ENCODE data around the gene CEP135. TPM values are rescaled to one million over a fixed set of nuclear protein-coding genes. Genes with fewer than 3 reads are reported as not detected.
A peak's percentile ranks its signal among the peaks of the same experiment; 100 is the strongest.

CEP135 gene
- total RNA-seq, 4 donors from 2014 or later, result 0.71 to 1.3 (median 1.1) TPM

- H3K4me3 ChIP-seq, result peak overlapping the region; percentile 10 to 71 (median 41)
- ATAC-seq (no peak), DNase-seq (no peak)
- no peaks in the 10 kb centered on the region for H3K27me3 ChIP-seq
- peak overlapping the region; percentile 63 to 83 (median 78) for H3K27ac ChIP-seq
- intact Hi-C loops (cut with DNase I; ENCODE audit: low total_unique reads) (no loop called here), in situ Hi-C loops (cut with MboI; ENCODE audit: low sequenced_read_pairs in 4 of 4) (no loop called here)
- H3K9me3 ChIP-seq, result no peaks in the 10 kb centered on the region
- H3K36me3 ChIP-seq, result no peaks in the 10 kb centered on the region
- no peak for TF ChIP-seq POLR2A (IDR thresholded peaks at IDR 0.05)
- TF ChIP-seq CTCF (IDR thresholded peaks at IDR 0.05 in 4 of 5, conservative IDR thresholded peaks at IDR 0.05 in 1 of 5), result no peak
- H3K4me1 ChIP-seq, result peaks cover 14 to 16% of the 10 kb centered on the region in 2 donors
Observed at GRCh38 chr4:55947254-55947882, 1.4 kb upstream of the CEP135 start.

GRCh38 chr4:55947912-55948725, 626 bp upstream of the CEP135 start:
- Histone ChIP-seq H3K4me1 (peaks cover 14 to 16% of the 10 kb centered on the region in 2 donors), H3K36me3 (no peaks in the 10 kb centered on the region), H3K27ac (peak overlapping the region; percentile 63 to 83 (median 78)), H3K9me3 (no peaks in the 10 kb centered on the region), H3K27me3 (no peaks in the 10 kb centered on the region), H3K4me3 (peak overlapping the region; percentile 64 to 88 (median 78))
- no peak for DNase-seq
- in situ Hi-C loops (cut with MboI; ENCODE audit: low sequenced_read_pairs in 4 of 4), result no loop called here
- TF ChIP-seq CTCF (IDR thresholded peaks at IDR 0.05 in 4 of 5, conservative IDR thresholded peaks at IDR 0.05 in 1 of 5) (no peak), POLR2A (IDR thresholded peaks at IDR 0.05) (no peak)
- intact Hi-C loops (cut with DNase I; ENCODE audit: low total_unique reads), result loop anchor here (2.0 kb wide), 2 partner anchors 353 to 489 kb away; partner anchors contain the start of gene PAICS
- ATAC-seq, result peak in 1 of 2 donors; percentile 30

- in situ Hi-C loops (cut with MboI; ENCODE audit: low sequenced_read_pairs in 4 of 4) (no loop called here), intact Hi-C loops (cut with DNase I; ENCODE audit: low total_unique reads) (loop anchor here (2.0 kb wide), 2 partner anchors 351 to 487 kb away; partner anchors contain the start of gene PAICS)
- ATAC-seq, result no peak
- Histone ChIP-seq H3K36me3 (no peaks in the 10 kb centered on the region), H3K4me3 (peak overlapping the region; percentile 64 to 88 (median 78)), H3K27me3 (no peaks in the 10 kb centered on the region), H3K9me3 (no peaks in the 10 kb centered on the region), H3K4me1 (peaks cover 14 to 16% of the 10 kb centered on the region in 2 donors), H3K27ac (peak overlapping the region; percentile 63 to 83 (median 78))
- DNase-seq, result no peak
- TF ChIP-seq POLR2A (IDR thresholded peaks at IDR 0.05) (no peak), CTCF (IDR thresholded peaks at IDR 0.05 in 4 of 5, conservative IDR thresholded peaks at IDR 0.05 in 1 of 5) (no peak)
Observed at GRCh38 chr4:55949482-55949802, 697 bp downstream of the CEP135 start.

GRCh38 chr4:55951191-55951922, 2.6 kb downstream of the CEP135 start:
- Histone ChIP-seq H3K27ac (no peak overlapping the region), H3K27me3 (no peaks in the 10 kb centered on the region), H3K36me3 (no peaks in the 10 kb centered on the region), H3K4me1 (peaks cover 14 to 16% of the 10 kb centered on the region in 2 donors), H3K4me3 (no peak overlapping the region), H3K9me3 (no peaks in the 10 kb centered on the region)
- TF ChIP-seq CTCF (IDR thresholded peaks at IDR 0.05 in 4 of 5, conservative IDR thresholded peaks at IDR 0.05 in 1 of 5), result no peak
- TF ChIP-seq POLR2A (IDR thresholded peaks at IDR 0.05), result no peak
- ATAC-seq, result no peak
- intact Hi-C loops (cut with DNase I; ENCODE audit: low total_unique reads) (no loop called here), in situ Hi-C loops (cut with MboI; ENCODE audit: low sequenced_read_pairs in 4 of 4) (loop anchor here in 1 of 4 donors (25.0 kb wide), 1 partner anchor 336 kb away; no protein-coding TSS in a partner anchor)
- DNase-seq, result no peak

Measured in gastrocnemius medialis (tissue), 4 donors.